Dermis microvascular lymphatic vessel endothelial cell (primary cell): ENCODE results near the gene PWWP2B. TPM values are rescaled to one million over a fixed set of nuclear protein-coding genes. Genes with fewer than 3 reads are reported as not detected.

Experiments used
- DNase-seq, 2 donors: peaks; one replicate each; pipeline versions ENCODE4 v3.0.0 to v3.0.0-alpha.2; 2010; ENCODE audit warnings: low read depth in 2 of 2
- total RNA-seq: library from RNA; depleted of rRNA; stranded (reverse); fragments of >200 nt; gene quantifications from 2 replicates; pipeline ENCODE4 v1.2.1, GENCODE V29; 2014

PWWP2B gene
- total RNA-seq, 1 donor from 2014 or later = 9.4 TPM

- no peak for DNase-seq
Measured at GRCh38 chr10:132406750-132407149, 9.8 kb downstream of the PWWP2B start.

GRCh38 chr10:132407243-132407746, 10.3 kb downstream of the PWWP2B start:
- no peak for DNase-seq

GRCh38 chr10:132407846-132408278, 10.9 kb downstream of the PWWP2B start:
- DNase-seq = peak in 1 of 2 donors; percentile 52

GRCh38 chr10:132408367-132408781, 11.4 kb downstream of the PWWP2B start:
- DNase-seq = no peak

DNA sequence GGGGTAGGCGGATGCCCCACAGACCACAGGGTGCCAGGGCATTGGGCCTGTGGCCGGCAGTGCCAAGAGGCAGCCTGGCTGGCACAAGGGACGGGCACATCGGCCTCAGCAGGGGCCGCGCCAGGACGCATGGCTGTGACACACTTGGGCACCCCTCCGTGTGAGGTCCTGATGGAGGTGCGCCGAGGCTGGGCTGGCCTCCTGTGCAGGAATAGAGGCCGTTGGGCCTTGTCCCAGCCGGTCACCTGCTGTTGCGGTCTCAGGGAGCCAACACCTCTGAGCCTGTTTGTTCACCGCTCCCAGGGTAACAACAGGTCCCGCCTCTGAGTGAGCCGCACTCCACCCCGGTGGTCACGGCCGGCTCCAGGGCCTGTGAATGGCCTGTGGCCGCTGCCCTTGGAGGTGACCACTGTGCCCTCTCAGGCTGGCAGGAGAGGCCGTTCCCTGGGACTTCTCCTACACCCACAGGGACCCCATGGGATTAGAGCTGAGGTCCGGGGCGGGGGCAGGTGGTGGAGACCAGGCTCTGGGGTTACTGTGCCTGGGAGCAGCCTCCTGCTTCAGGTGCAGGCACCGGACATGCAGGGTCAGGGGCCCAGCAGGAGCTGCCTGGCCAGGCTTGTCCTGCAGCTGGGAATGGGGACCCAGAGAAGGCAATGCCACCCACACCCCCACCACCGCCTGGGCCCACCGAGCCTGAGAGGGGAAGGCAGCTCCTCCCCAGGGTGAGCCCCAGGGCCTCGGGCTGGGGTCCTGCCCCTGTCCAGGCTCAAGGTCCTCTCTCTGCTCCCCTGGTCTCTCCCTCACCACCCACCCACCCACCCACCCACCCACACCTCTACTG, 12.0 kb downstream of the PWWP2B start:
- DNase-seq = no peak

DNA sequence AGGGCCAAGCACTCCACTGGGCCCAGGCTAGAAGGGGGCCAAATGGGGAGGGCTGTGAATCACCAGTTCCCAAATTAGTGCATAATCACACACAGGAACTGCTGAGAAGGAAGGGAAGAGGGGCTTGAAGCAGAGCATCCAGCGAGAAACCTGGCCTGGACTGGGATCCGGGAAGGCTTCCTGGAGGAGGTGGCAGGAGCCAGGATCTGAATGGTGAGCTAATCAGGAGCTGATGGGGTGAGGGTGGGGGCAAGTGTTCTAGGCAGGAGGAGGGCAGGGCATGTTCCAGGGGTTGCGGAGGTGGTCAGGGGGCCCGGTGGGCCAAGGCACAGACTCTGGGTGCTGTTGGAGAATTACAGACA, 12.6 kb downstream of the PWWP2B start:
- no peak for DNase-seq

GRCh38 chr10:132410056-132410778, 13.2 kb downstream of the PWWP2B start:
- DNase-seq = no peak

- DNase-seq = no peak
Measured at GRCh38 chr10:132410779-132411532, 14.0 kb downstream of the PWWP2B start.

GRCh38 chr10:132411561-132412253, 14.7 kb downstream of the PWWP2B start:
- DNase-seq = peak in 1 of 2 donors; percentile 54

DNA sequence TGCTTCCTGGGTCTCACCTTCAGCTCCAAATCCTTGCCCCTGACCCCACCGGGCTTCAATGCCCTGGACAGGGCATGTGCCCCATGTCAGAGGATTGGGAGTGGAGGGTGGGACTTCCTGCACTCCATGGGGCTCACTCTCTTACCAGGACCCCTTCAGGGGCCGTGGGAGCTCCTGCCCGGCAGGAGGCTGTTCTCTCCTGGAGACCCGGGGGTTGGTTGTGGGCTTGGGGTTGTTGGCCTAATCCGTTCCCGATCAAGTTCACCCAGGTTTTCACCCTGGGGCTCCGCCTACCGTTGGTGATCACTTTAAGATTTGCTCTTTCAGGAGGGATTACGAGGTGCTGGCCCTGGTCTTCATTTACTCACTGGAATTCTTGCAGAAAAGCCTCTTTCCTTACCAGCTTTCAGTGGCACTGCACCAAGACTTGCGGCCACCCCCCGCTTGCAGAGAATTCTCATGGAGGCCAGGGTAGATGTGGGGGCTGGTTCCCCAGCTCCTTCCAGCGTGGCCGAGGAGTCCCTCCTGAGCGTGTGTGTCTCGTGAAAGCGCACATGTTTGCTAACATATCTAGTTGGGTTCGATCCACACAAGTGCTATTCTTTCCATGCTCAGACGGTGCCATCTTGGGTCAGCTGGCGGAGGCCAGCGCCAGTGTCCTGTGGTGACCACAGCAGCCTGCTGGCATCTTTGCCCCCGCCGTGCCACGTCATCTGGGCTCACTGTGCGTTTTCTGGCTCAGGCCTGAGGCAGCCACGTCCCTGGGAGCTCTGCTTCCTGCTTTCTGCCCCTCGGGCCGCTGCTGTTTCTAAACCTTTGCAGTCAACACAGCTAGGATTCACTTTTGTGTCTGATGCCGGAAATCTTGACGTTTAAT, 15.6 kb downstream of the PWWP2B start:
- peak; percentile 38 to 66 for DNase-seq

GRCh38 chr10:132413226-132414205, 16.5 kb downstream of the PWWP2B start:
- no peak for DNase-seq

GRCh38 chr10:132414402-132415016, 17.5 kb downstream of the PWWP2B start:
- no peak for DNase-seq

GRCh38 chr10:132415255-132415654, 18.3 kb downstream of the PWWP2B start:
- no peak for DNase-seq

- no peak for DNase-seq
Measured at GRCh38 chr10:132415956-132416355, 19.0 kb downstream of the PWWP2B start.

DNA sequence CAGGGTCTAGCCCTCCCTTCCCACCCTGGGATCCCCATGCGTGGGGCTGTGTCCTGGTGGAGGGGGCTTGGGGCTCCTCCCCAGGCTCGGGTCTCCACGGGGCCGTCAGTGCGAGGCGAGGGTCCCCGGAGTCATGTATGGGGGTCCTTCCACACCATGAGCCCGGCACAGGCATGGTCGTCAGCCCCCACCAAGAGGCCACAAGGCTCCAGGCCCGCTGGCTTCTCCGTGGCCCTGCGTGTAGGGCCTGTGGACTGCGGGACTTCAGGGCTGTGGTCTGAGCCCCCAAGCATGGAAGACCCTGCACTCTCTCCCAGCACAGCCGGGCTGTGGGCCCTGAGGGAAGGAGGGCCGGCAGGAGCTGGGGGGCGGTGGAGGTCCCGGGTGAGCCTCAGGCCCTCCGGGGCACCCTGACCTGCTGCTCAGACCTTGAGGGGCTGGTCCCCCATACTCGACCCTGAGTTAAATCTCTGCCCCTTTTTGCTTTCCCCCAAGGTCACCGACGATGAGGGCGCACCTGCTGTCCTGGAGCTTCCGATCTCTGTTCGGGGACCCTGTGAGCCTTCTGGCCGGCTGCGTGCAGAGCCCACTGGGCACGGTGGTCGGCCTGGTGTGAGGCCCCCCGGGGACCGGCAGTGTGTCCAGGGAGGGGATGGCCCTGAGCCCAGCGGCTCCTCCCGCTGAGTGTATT, 19.7 kb downstream of the PWWP2B start:
- no peak for DNase-seq

DNA sequence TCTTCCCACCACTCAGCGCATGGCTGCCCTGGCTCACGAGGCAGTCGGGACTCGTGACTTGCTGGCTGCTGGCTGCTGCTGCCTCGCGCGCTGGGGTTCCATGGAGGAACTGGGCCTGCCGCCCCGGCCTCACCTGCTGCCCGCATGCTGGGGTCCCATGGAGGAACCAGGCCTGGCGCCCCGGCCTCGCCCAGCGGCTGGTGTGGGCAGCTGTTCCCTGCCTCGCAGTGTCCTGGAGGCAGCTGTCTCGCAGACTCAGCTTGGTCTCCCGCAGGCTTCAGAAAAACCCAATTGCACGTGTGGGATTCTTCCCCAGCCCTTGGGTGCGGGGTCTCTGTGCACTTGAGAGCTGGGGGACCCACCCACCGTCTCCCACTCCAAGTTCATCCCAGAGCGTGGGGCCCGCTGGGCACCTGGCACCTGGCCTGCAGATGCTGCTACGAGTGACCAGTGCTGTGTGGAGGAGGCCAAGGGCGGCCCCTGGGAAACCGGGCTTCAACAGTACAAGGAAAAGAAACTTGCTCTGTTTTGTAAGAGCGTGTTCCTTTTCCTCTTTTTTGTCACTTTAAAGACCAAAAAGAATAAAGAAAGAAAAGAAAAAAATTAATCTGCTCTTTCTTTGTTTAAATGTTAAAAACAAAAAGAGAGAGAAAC, 20.4 kb downstream of the PWWP2B start:
- no peak for DNase-seq

GRCh38 chr10:132417957-132418441, 21.0 kb downstream of the PWWP2B start:
- DNase-seq = peak in 1 of 2 donors; percentile 41
